Mammary epithelial cell (primary cell): Measurements from ENCODE around the gene SORBS1.

ENCODE experiments used
- CTCF ChIP-seq, 2 donors: IDR thresholded peaks in 1 of 2; conservative IDR thresholded peaks in 1 of 2; 2 replicates each; pipeline ENCODE4 v1.5.1; 2011 to 2012; ENCODE audit warnings: inconsistent platforms in 2 of 2, low read length in 2 of 2, mild to moderate bottlenecking in 2 of 2, control low read depth in 1 of 2, low read depth in 1 of 2; ENCODE audit not compliant: insufficient read depth in 1 of 2; ENCODE audit errors: extremely low read depth in 1 of 2
- EZH2 ChIP-seq: IDR thresholded peaks from 2 replicates; pipeline ENCODE4 v1.6.1; 2012; ENCODE audit warnings: low read length, inconsistent platforms, borderline replicate concordance

GRCh38 chr10:95303535-95303934 lies 257.6 kb downstream of the SORBS1 start:
- no peak for TF ChIP-seq CTCF (conservative IDR thresholded peaks at IDR 0.05 in 1 of 2, IDR thresholded peaks at IDR 0.05 in 1 of 2; ENCODE audit: extremely low read depth in 1 of 2, insufficient read depth in 1 of 2, low read depth in 1 of 2, low read length in 2 of 2)
- no peak for TF ChIP-seq EZH2
